ENCODE results near the gene PTPRN2. TPM values are rescaled to one million over a fixed set of nuclear protein-coding genes. Genes with fewer than 3 reads are reported as not detected.

The PTPRN2 gene
- total and polyA plus RNA-seq, 7 donors = 3.2 to 7.1 (median 5.5) TPM

DNA sequence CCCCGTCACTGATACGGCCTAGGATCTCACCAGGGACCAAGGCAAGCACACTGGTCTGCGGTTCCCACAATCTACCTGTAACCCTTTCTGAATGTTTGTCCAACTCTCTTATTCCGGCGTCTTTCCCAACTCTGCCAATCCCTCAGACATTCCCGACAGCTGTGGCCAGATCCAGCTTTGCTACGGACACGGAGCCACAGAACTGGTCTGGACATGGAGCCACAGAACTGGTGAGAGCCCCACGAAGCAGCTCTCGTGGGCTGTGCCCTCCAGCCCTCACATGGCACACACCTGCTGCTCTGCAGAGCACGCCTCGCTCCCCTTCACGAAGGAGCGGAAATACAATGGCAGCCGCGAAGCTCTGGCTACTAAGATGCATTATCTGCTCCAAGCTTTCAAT is 874.0 kb downstream of the PTPRN2 start:
- peak; percentile 42 for DNase-seq
- Histone ChIP-seq H3K27me3 (peaks cover 0 to 12% (median 0%) of the 10 kb centered on the region in 3 donors), H3K4me1 (no peaks in the 10 kb centered on the region), H3K4me3 (no peak overlapping the region), H3K27ac (no peak overlapping the region), H3K36me3 (no peaks in the 10 kb centered on the region), H3K9me3 (no peaks in the 10 kb centered on the region)
- intact Hi-C loops (cut with DNase I) = no loop called here
- TF ChIP-seq, protein P1, sequence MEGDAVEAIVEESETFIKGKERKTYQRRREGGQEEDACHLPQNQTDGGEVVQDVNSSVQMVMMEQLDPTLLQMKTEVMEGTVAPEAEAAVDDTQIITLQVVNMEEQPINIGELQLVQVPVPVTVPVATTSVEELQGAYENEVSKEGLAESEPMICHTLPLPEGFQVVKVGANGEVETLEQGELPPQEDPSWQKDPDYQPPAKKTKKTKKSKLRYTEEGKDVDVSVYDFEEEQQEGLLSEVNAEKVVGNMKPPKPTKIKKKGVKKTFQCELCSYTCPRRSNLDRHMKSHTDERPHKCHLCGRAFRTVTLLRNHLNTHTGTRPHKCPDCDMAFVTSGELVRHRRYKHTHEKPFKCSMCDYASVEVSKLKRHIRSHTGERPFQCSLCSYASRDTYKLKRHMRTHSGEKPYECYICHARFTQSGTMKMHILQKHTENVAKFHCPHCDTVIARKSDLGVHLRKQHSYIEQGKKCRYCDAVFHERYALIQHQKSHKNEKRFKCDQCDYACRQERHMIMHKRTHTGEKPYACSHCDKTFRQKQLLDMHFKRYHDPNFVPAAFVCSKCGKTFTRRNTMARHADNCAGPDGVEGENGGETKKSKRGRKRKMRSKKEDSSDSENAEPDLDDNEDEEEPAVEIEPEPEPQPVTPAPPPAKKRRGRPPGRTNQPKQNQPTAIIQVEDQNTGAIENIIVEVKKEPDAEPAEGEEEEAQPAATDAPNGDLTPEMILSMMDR (IDR thresholded peaks at IDR 0.05) = no peak
- TF ChIP-seq POLR2A (IDR thresholded peaks at IDR 0.05) = no peak
- no peak for TF ChIP-seq POLR2AphosphoS5 (IDR thresholded peaks at IDR 0.05)
- WGBS, 2 donors = 89 to 91% methylated on average over 16 of the region's 16 CpGs

DNA sequence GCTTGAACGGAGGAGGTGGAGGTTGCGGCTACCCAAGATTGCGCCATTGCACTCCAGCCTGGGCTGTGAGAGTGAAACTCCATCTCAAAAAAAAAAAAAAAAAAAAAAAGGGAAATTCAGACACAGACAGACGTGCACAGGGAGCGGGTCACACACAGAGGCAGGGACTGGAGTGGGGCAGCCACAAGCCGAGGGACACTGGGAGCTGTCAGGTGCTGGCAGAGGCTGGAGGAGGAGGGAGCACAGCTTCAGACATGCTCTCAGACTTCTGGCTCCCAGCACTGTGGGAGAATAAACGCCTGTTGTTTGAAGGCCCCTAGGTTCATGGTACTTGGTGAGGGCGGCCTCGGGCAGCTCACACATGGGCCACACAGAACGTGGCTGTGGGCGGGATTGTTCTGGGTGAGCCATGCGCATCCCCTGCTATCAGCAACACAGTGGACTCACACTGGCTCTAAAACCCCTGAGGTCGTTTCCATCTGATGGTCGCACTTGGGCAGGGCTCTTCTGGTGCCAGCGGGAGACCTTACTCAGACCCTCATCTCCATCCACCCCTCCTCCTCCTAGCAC is 874.9 kb downstream of the PTPRN2 start:
- no peak overlapping the region for H3K4me3 ChIP-seq
- no peaks in the 10 kb centered on the region for H3K4me1 ChIP-seq
- WGBS, 2 donors = 77% methylated on average over 15 of the region's 15 CpGs
- H3K9me3 ChIP-seq = no peaks in the 10 kb centered on the region
- intact Hi-C loops (cut with DNase I) = no loop called here
- H3K27ac ChIP-seq = no peak overlapping the region
- H3K36me3 ChIP-seq = no peaks in the 10 kb centered on the region
- peaks cover 0 to 12% (median 0%) of the 10 kb centered on the region in 3 donors for H3K27me3 ChIP-seq
- DNase-seq = peak; percentile 26
- TF ChIP-seq POLR2A (IDR thresholded peaks at IDR 0.05) = no peak
- no peak for TF ChIP-seq EP300 (IDR thresholded peaks at IDR 0.05)
- TF ChIP-seq, protein P1 (IDR thresholded peaks at IDR 0.05) = no peak
- TF ChIP-seq POLR2AphosphoS5 (IDR thresholded peaks at IDR 0.05) = no peak

DNA sequence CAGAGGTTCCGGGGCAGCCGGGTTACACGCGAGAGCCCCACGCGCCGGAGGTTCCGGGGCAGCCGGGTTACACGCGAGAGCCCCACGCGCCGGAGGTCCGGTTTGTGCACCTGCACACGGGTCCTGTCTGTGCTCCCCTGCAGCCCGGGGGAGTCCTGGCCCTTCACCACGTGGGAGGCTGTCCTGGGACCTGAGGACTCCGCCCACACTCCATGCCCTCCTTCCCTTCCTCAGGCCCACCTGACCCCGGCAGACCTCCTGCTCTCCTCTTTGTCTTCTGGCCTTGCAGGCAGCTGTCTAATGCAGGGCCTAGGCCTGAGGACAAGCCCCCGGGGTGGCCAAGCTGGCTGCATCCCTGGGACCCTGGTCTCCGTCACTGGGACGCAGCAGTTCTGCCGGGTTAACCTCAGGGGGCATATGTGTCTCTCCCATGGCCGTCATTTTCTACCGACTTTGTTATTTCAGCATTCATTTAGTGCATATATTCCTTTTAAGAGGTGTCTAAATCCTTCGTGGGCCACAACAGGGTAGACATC is 876.2 kb downstream of the PTPRN2 start:
- 83 to 87% methylated on average over 26 of the region's 27 CpGs for WGBS, 2 donors
- Histone ChIP-seq H3K4me3 (no peak overlapping the region), H3K9me3 (no peaks in the 10 kb centered on the region), H3K27me3 (peaks cover 0 to 23% (median 0%) of the 10 kb centered on the region in 3 donors), H3K27ac (no peak overlapping the region), H3K4me1 (no peaks in the 10 kb centered on the region), H3K36me3 (no peaks in the 10 kb centered on the region)
- no peak for DNase-seq
- intact Hi-C loops (cut with DNase I) = no loop called here
- TF ChIP-seq POLR2A (IDR thresholded peaks at IDR 0.05) (no peak), EP300 (IDR thresholded peaks at IDR 0.05) (no peak), POLR2AphosphoS5 (IDR thresholded peaks at IDR 0.05) (no peak)
- TF ChIP-seq, protein P1 (IDR thresholded peaks at IDR 0.05) = no peak

DNA sequence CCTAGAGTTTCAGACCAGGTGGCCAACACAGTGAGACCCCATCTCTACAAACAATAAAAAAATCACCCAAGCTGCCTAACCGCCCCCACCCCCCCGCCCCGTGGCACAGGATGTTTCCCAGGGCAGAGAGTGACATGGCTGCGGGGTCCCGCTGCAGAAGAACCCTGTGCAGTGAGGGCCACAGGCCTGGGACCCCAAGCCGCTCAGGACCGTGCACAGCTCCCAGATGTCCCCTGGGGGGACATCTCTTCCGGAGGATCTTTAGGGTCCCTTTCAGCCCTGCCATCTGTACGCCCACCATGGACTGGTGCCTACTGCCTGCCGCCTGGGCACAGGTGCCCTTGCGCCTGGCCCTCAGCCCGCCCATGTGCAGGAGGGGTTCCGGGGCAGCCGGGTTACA is 877.2 kb downstream of the PTPRN2 start:
- TF ChIP-seq, protein P1 (IDR thresholded peaks at IDR 0.05) = no peak
- TF ChIP-seq EP300 (IDR thresholded peaks at IDR 0.05) (no peak), POLR2A (IDR thresholded peaks at IDR 0.05) (no peak), POLR2AphosphoS5 (IDR thresholded peaks at IDR 0.05) (no peak)
- intact Hi-C loops (cut with DNase I) = no loop called here
- Histone ChIP-seq H3K27me3 (peaks cover 0 to 31% (median 0%) of the 10 kb centered on the region in 3 donors), H3K4me3 (no peak overlapping the region), H3K9me3 (no peaks in the 10 kb centered on the region), H3K4me1 (no peaks in the 10 kb centered on the region), H3K27ac (no peak overlapping the region), H3K36me3 (no peaks in the 10 kb centered on the region)
- 85 to 86% methylated on average over 14 of the region's 14 CpGs for WGBS, 2 donors
- no peak for DNase-seq

Data from sigmoid colon (tissue), 7 donors.